Muscle of leg (tissue), 11 donors: ENCODE data around the gene RPUSD1. TPM values are rescaled to one million over a fixed set of nuclear protein-coding genes. Genes with fewer than 3 reads are reported as not detected.

Experiments
- DNase-seq: peaks from one replicate; pipeline ENCODE4 v3.0.0; 2013
- H3K27ac ChIP-seq: one replicate; pipeline ENCODE4 v1.5.1; 2013; ENCODE audit warnings: mild to moderate bottlenecking, low read length, control low read depth
- H3K27me3 ChIP-seq: one replicate; pipeline ENCODE4 v1.6.1; 2013; ENCODE audit warnings: low read length; ENCODE audit not compliant: control insufficient read depth, insufficient read depth
- H3K36me3 ChIP-seq: one replicate; pipeline ENCODE4 v1.6.1; 2013; ENCODE audit warnings: low read length; ENCODE audit not compliant: control insufficient read depth, insufficient read depth
- H3K4me1 ChIP-seq: one replicate; pipeline ENCODE4 v1.6.1; 2013; ENCODE audit warnings: low read length; ENCODE audit not compliant: control insufficient read depth, insufficient read depth
- H3K4me3 ChIP-seq: one replicate; pipeline ENCODE4 v1.5.1; 2013; ENCODE audit warnings: low read length, control low read depth
- H3K9me3 ChIP-seq: replicated peaks from 2 replicates; pipeline ENCODE4 v1.6.1; 2013; ENCODE audit warnings: low read depth, low read length; ENCODE audit not compliant: control insufficient read depth
- WGBS: methylation state at CpG from one replicate; pipeline ENCODE4 v1.1.5; 2013; ENCODE audit warnings: missing lambda C conversion rate; ENCODE audit not compliant: insufficient coverage; 5-methylcytosine and 5-hydroxymethylcytosine counted together
- polyA plus RNA-seq, 8 donors: library from polyadenylated mRNA; unstranded; fragments of 120-200 nt; gene quantifications; one replicate each; pipeline versions ENCODE4 v1.2.1 to v1.2.3, GENCODE V29; 2013; ENCODE audit warnings: inconsistent platforms in 1 of 8, low replicate concordance in 1 of 8; ENCODE audit not compliant: insufficient read length in 8 of 8, insufficient read depth in 1 of 8
- total RNA-seq: library from RNA; stranded (reverse); fragments of 120-200 nt; gene quantifications from one replicate; pipeline ENCODE4 v1.2.4, GENCODE V29; 2013

Gene RPUSD1
- total and polyA plus RNA-seq, 9 donors: 9.4 to 13.9 (median 11.9) TPM

GRCh38 chr16:799948-800833 is 12.0 kb upstream of the RPUSD1 start, which contains the start of gene GNG13:
TSS of gene GNG13 (minus strand) at chr16:800734. CDS start at chr16:799077, 1,657 bp downstream.
- H3K27ac ChIP-seq: no peak within 1 kb of the TSS
- H3K4me1 ChIP-seq: peaks cover 5% of the 10 kb centered on the region
- H3K9me3 ChIP-seq: no peaks in the 10 kb centered on the region
- H3K27me3 ChIP-seq: peaks cover 53% of the 10 kb centered on the region
- DNase-seq: no peak
- peaks cover 19% of the 10 kb centered on the region for H3K36me3 ChIP-seq
- 1% methylated on average over 48 of the region's 57 CpGs for WGBS
- H3K4me3 ChIP-seq: no peak within 1 kb of the TSS

GRCh38 chr16:799111-799947 is 11.1 kb upstream of the RPUSD1 start:
- DNase-seq: no peak
- H3K9me3 ChIP-seq: no peaks in the 10 kb centered on the region
- H3K27ac ChIP-seq: no peak overlapping the region
- no peak overlapping the region for H3K4me3 ChIP-seq
- peaks cover 19% of the 10 kb centered on the region for H3K36me3 ChIP-seq
- H3K4me1 ChIP-seq: peaks cover 5% of the 10 kb centered on the region
- 67% methylated on average over 12 of the region's 22 CpGs for WGBS
- peaks cover 51% of the 10 kb centered on the region for H3K27me3 ChIP-seq

- 84% methylated on average over 17 of the region's 19 CpGs for WGBS
- no peak overlapping the region for H3K4me3 ChIP-seq
- no peak for DNase-seq
- H3K27me3 ChIP-seq: peaks cover 51% of the 10 kb centered on the region
- H3K36me3 ChIP-seq: peaks cover 21% of the 10 kb centered on the region
- H3K27ac ChIP-seq: no peak overlapping the region
- no peaks in the 10 kb centered on the region for H3K9me3 ChIP-seq
- H3K4me1 ChIP-seq: peaks cover 2% of the 10 kb centered on the region
Measured at GRCh38 chr16:798666-799065, 10.5 kb upstream of the RPUSD1 start.

DNA sequence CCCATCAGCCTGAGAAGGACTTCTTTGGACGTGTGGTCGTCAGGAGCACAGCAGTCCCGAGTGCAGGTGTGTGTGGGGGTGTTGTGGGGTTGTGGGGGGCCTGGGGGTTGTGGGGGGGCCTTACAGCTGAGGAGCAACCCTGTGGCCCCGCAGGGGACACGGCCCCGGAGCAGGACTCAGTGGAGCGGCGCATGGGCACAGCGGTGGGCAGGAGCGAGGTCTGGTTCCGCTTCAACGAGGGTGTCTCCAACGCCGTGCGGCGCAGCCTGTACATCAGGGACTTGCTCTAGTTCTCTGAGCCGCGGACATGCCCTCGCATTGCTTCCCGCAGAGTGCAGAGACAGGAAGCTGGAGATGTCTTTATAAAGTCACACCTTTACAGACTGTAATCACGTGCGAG is 9.5 kb upstream of the RPUSD1 start:
- H3K9me3 ChIP-seq: no peaks in the 10 kb centered on the region
- peaks cover 41% of the 10 kb centered on the region for H3K27me3 ChIP-seq
- H3K4me3 ChIP-seq: no peak overlapping the region
- no peak for DNase-seq
- no peak overlapping the region for H3K27ac ChIP-seq
- peaks cover 30% of the 10 kb centered on the region for H3K36me3 ChIP-seq
- 93% methylated on average over 16 of the region's 22 CpGs for WGBS
- H3K4me1 ChIP-seq: no peaks in the 10 kb centered on the region

- Histone ChIP-seq H3K4me1 (no peaks in the 10 kb centered on the region), H3K27ac (no peak overlapping the region), H3K27me3 (peaks cover 35% of the 10 kb centered on the region), H3K36me3 (peaks cover 35% of the 10 kb centered on the region), H3K9me3 (no peaks in the 10 kb centered on the region), H3K4me3 (no peak overlapping the region)
- DNase-seq: no peak
- 100% methylated on average over 1 of the region's 2 CpGs for WGBS
Measured at GRCh38 chr16:797120-797420, 8.9 kb upstream of the RPUSD1 start.

DNA sequence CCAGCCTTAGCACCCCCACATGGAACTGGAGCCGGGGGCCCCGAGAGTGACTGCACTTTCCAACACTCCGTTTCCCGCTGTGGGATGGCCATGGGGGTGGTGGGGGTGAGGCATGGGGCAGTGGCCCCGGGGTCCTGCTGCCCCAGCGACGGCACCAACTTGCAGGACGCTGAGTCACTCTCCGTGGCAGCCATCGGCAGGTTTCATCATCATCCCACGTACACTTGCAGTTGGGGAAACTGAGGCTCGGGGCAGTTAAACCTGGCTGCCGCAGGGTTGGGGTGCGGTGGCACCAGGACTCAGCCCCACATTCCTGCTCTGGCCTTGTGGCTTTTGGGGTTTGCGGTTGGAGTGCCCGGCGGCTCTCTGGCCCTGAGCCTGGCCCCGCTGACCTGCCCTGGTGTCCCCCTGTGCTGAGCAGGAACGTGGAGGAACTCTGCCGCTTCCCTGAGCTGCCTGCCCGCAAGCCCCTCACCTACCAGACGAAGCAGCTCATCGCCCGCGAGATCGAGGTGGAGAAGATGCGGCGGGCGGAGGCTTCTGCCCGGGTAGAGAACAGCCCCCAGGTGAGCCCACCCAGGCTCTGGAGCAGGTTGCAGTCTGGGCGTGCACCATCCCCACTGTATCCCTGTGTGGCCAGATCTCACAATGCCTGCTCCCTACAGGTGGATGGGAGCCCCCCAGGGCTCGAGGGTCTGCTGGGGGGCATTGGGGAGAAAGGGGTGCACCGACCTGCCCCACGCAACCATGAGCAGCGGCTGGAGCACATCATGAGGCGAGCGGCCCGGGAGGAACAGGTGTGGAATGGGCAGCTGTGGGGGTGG is 8.3 kb upstream of the RPUSD1 start:
- DNase-seq: no peak
- peaks cover 29% of the 10 kb centered on the region for H3K27me3 ChIP-seq
- peaks cover 41% of the 10 kb centered on the region for H3K36me3 ChIP-seq
- no peak overlapping the region for H3K27ac ChIP-seq
- WGBS: 93% methylated on average over 31 of the region's 38 CpGs
- no peak overlapping the region for H3K4me3 ChIP-seq
- H3K9me3 ChIP-seq: no peaks in the 10 kb centered on the region
- no peaks in the 10 kb centered on the region for H3K4me1 ChIP-seq

- H3K4me3 ChIP-seq: no peak overlapping the region
- 83% methylated on average over 31 of the region's 33 CpGs for WGBS
- peaks cover 21% of the 10 kb centered on the region for H3K27me3 ChIP-seq
- H3K4me1 ChIP-seq: no peaks in the 10 kb centered on the region
- H3K27ac ChIP-seq: no peak overlapping the region
- DNase-seq: no peak
- no peaks in the 10 kb centered on the region for H3K9me3 ChIP-seq
- H3K36me3 ChIP-seq: peaks cover 49% of the 10 kb centered on the region
Measured at GRCh38 chr16:795580-796229, 7.5 kb upstream of the RPUSD1 start.

DNA sequence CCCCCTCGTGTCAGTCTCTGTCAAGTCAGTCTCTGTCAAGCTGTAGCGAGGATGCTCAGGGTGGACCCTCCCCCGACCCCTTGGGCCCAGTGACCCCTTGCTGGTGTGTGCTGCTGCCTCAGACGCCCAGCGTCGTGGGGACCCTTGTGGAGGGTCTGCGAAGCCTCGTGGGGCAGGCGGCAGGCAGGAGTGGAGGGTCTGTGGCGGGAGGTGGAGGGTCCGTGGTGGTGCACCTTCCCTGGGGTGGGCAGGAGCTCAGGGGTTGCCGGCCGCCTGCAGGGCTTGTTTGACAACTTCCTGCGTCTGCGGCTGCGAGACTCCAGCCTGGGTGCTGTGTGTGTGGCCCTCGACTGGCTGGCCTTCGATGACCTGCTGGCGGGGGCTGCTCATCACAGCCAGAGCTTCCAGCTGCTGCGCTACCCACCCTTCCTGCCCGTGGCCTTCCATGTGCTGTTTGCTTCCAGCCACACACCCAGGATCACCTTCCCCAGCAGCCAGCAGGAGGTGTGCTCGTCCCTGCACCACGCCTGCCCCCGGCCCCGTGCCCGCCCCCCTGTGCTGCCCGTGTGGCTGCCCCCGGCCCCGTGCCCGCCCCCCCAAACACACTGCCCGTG is 6.8 kb upstream of the RPUSD1 start:
- no peak for DNase-seq
- H3K4me1 ChIP-seq: no peaks in the 10 kb centered on the region
- H3K27me3 ChIP-seq: peaks cover 14% of the 10 kb centered on the region
- H3K27ac ChIP-seq: no peak overlapping the region
- H3K4me3 ChIP-seq: no peak overlapping the region
- WGBS: 75% methylated on average over 20 of the region's 31 CpGs
- H3K9me3 ChIP-seq: no peaks in the 10 kb centered on the region
- H3K36me3 ChIP-seq: peaks cover 56% of the 10 kb centered on the region

GRCh38 chr16:794091-794822 is 6.1 kb upstream of the RPUSD1 start:
- no peak for DNase-seq
- H3K27me3 ChIP-seq: peaks cover 7% of the 10 kb centered on the region
- WGBS: 73% methylated on average over 34 of the region's 40 CpGs
- no peak overlapping the region for H3K27ac ChIP-seq
- H3K36me3 ChIP-seq: peaks cover 61% of the 10 kb centered on the region
- H3K4me3 ChIP-seq: no peak overlapping the region
- H3K9me3 ChIP-seq: no peaks in the 10 kb centered on the region
- peaks cover 4% of the 10 kb centered on the region for H3K4me1 ChIP-seq
